ENCODE results near the gene ZNF592. TPM values are rescaled to one million over a fixed set of nuclear protein-coding genes. Genes with fewer than 3 reads are reported as not detected.
A peak's percentile ranks its signal among the peaks of the same experiment; 100 is the strongest.

ZNF592 gene
- total and polyA plus RNA-seq, 12 donors = 8.2 to 26.9 (median 20.5) TPM

DNA sequence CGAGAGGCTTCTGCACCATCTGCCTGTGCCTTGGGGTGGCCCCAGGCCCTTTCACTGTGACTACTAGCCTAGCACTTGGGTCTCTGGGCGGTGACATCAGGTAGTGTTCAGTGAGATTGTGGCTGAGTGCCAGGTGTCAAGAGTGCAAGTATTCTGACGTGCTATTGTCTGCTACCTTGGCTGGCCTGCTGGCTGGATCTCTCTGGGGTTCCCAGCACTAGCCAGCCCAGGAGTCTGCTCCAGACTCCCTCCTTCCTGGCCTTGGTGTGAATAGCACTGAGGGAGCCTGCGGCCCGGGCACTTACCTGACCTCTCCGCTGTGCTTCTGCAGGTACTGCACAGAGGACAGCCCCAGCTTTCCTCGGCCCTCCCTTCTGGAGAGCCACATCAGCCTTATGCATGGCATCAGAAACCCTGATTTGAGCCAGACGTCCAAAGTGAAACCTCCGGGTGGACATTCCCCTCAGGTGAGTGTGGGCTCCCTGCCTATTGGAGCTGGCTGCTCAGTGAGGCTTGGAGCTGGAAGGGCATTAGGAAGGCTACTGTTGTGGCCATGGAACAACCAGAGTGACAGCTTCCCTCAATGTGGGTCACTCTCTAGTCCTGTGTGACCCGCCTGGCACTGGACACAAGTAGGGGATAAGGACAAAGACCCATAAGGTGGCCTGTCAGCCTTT is 51.3 kb downstream of the ZNF592 start:
- no peak for DNase-seq
- Histone ChIP-seq H3K4me3 (no peak overlapping the region), H3K27ac (no peak overlapping the region), H3K4me1 (peaks cover 0 to 12% (median 0%) of the 10 kb centered on the region in 9 donors), H3K36me3 (peaks cover 9 to 99% (median 58%) of the 10 kb centered on the region in 9 donors), H3K9me3 (no peaks in the 10 kb centered on the region), H3K27me3 (no peaks in the 10 kb centered on the region)
- WGBS, 2 donors = 77 to 80% methylated on average over 10 of the region's 10 CpGs
- intact Hi-C loops (cut with DNase I) = no loop called here
- peak in 6 of 8 donors; percentile 21 to 61 (median 32) for ATAC-seq
- TF ChIP-seq, protein P1, sequence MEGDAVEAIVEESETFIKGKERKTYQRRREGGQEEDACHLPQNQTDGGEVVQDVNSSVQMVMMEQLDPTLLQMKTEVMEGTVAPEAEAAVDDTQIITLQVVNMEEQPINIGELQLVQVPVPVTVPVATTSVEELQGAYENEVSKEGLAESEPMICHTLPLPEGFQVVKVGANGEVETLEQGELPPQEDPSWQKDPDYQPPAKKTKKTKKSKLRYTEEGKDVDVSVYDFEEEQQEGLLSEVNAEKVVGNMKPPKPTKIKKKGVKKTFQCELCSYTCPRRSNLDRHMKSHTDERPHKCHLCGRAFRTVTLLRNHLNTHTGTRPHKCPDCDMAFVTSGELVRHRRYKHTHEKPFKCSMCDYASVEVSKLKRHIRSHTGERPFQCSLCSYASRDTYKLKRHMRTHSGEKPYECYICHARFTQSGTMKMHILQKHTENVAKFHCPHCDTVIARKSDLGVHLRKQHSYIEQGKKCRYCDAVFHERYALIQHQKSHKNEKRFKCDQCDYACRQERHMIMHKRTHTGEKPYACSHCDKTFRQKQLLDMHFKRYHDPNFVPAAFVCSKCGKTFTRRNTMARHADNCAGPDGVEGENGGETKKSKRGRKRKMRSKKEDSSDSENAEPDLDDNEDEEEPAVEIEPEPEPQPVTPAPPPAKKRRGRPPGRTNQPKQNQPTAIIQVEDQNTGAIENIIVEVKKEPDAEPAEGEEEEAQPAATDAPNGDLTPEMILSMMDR (IDR thresholded peaks at IDR 0.05) = no peak

DNA sequence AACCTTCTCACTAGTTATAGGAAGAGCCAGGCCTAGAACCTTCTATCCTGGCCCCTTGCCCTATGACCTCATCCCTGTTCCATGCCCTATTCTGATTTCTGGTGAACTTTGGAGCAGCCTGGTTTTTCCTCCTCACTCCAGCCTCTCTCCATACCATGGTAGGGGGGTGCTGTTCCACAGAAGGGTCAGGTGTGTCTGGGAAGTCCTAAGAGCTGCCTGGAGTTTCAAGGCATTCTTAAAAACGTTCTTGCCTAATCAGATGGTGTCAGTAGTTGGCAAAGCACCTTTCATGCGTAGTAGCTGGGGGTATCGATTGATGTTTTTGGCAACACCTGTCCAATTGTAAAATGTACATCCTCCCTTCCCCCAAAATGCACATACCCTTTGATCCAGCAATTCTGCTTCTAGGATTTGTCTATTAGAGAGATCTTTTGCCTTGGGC is 52.0 kb downstream of the ZNF592 start:
- TF ChIP-seq, protein P1 (IDR thresholded peaks at IDR 0.05) = no peak
- peaks cover 0 to 12% (median 0%) of the 10 kb centered on the region in 9 donors for H3K4me1 ChIP-seq
- WGBS, 2 donors = 80 to 86% methylated on average over 3 of the region's 3 CpGs
- H3K27me3 ChIP-seq = no peaks in the 10 kb centered on the region
- no peak overlapping the region for H3K4me3 ChIP-seq
- intact Hi-C loops (cut with DNase I) = no loop called here
- H3K36me3 ChIP-seq = peaks cover 9 to 99% (median 58%) of the 10 kb centered on the region in 9 donors
- no peaks in the 10 kb centered on the region for H3K9me3 ChIP-seq
- ATAC-seq (no peak), DNase-seq (no peak)
- H3K27ac ChIP-seq = no peak overlapping the region

DNA sequence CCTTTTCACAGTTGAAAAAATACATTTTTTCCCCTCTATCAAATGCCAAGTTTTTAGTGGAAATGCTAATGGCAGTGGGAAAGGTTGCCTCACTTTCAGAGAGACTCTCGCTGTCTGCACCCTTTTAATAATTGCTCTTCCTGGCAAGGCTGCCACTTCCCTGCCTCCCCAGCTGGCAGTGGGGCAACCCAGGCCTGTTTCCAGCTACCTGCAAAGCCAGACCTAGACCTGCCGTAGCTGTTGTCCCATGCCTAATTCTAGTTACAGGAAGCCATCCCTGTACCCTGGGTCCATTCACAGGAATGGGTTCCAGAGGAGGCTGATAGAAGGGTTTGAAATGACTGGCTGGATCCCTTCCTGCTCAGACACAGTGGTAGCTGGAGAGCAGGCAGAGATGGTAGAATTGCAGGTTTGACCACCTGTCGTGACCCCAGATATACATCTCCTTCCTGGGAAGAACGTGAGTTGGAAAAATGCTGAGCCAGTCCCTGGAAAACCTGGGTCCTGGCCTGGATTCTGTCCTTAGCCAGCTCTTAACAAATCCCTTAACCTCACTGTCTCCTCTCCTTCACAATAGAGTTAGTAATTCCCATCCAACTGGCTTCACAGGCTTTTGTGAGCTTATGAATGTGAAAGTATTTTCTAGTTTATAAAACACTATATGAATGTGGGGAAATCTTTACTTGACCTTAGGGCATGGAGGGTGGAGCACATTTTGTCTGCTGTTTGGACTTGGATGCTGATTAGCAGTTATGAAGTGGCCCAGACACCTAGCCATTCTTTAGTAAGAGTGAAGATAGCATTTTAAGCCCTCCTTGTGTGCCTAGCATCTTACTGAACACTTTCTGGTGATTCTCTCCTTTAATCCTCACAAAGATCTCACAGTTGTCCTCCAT is 55.9 kb downstream of the ZNF592 start:
- Histone ChIP-seq H3K4me1 (peaks cover 0 to 8% (median 0%) of the 10 kb centered on the region in 9 donors), H3K27me3 (no peaks in the 10 kb centered on the region), H3K36me3 (peaks cover 0 to 86% (median 40%) of the 10 kb centered on the region in 9 donors), H3K4me3 (no peak overlapping the region), H3K9me3 (no peaks in the 10 kb centered on the region), H3K27ac (peak overlapping the region in 2 of 10 donors; percentile 7 to 13)
- ATAC-seq = peak in 1 of 8 donors; percentile 18
- intact Hi-C loops (cut with DNase I) = no loop called here
- WGBS, 2 donors = 66% methylated on average over 4 of the region's 4 CpGs
- no peak for DNase-seq
- TF ChIP-seq, protein P1 (IDR thresholded peaks at IDR 0.05) = no peak

DNA sequence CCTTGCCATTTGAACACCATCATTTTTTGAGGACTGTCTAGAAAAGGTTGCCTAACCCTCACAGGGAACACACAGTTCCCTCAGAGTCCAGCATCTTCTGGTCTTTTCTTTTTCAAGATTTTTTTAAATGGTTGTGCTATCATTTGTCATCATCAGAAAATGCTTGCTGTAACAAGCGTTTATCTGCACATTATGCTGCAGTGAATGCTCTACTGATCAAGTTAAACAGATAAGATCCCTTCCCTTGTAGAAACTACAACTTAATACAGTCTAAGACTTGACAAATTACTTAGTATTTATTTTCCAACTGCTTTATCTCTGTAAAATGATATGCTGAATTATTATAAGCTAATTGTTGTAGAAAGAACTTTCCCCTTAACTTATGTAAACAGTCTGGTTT is 56.8 kb downstream of the ZNF592 start:
- H3K36me3 ChIP-seq = peaks cover 0 to 77% (median 30%) of the 10 kb centered on the region in 9 donors

More for the DNA sequence above, 56.8 kb downstream of the ZNF592 start:
- Histone ChIP-seq H3K4me3 (no peak overlapping the region), H3K27ac (peak overlapping the region in 1 of 10 donors; percentile 7), H3K9me3 (no peaks in the 10 kb centered on the region), H3K4me1 (peaks cover 0 to 13% (median 6%) of the 10 kb centered on the region in 9 donors), H3K27me3 (no peaks in the 10 kb centered on the region)
- no peak for ATAC-seq
- WGBS, 2 donors = 82 to 86% methylated on average over 1 of the region's 1 CpG
- intact Hi-C loops (cut with DNase I) = no loop called here
- no peak for DNase-seq
- TF ChIP-seq, protein P1 (IDR thresholded peaks at IDR 0.05) = no peak

All from heart right ventricle (tissue), 16 donors.